Neural progenitor cell (in vitro differentiated cells): ENCODE data around the gene NDUFA3.

Experiments used
- CTCF ChIP-seq: fragments of 200-600 bp; sonication (generic); IDR thresholded peaks from 2 replicates; pipeline ENCODE4 v1.5.1; 2017; ENCODE audit warnings: antibody characterized with exemption, mild to moderate bottlenecking
- EZH2 ChIP-seq: fragments of 200-600 bp; sonication (generic); IDR thresholded peaks from 2 replicates; pipeline ENCODE4 v1.6.1; 2017; ENCODE audit warnings: antibody characterized with exemption, mild to moderate bottlenecking, moderate library complexity

DNA sequence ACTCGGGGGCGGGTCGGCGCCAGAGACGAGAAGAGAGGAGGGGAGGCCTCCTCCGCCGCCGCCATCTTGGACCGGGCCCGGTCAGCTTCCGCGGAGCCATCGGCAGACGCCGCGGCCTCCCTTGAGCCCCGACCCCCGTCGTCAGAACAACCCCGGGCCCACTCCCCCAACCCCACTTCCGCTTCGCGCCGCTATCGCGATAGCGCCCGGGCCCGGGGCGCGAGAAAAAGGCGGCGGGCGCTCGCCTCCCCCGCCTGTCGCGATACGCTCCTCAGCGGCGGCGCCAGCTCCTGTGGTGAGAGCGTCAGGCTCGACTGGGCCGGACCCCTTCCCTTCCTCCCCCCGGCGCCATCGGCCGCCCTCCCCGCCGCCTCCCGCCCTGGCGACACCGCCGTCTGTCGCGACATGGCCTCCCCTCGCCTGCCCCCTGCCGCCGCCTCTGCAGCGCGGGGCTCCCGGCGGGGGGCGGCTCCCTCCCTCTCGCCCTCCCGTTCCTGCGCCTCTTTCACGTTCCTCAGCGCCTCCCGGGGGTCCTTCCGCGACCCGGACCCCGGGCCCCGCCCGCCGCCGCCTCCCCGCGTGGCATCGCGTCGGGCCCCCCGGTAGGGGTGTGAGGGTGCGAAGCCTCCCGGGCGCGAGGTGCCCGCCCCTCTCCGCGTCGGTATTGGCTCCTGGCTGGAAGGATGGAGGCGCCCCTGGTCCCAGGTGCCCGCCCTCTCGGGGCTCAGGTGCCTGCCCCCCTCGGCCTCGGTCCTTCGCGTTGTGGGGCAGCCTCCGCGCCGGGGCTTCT is 35.2 kb downstream of the NDUFA3 start, which contains the start of gene CNOT3:
- peak; percentile 50 for TF ChIP-seq CTCF
- no peak for TF ChIP-seq EZH2
